Esophagus muscularis mucosa (tissue), 4 donors: Measurements from ENCODE around the gene COL3A1. TPM values are rescaled to one million over a fixed set of nuclear protein-coding genes. Genes with fewer than 3 reads are reported as not detected.

Source experiments
- DNase-seq: peaks from one replicate; pipeline ENCODE4 v3.0.0-alpha.2; 2017; ENCODE audit errors: extremely low spot score
- H3K27ac ChIP-seq, 4 donors: fragments of 200-600 bp; sonication (generic); replicated peaks in 1 of 4; 1 replicate in 3 of 4; 2 replicates in 1 of 4; pipeline ENCODE4 v1.5.1; 2016 to 2019; ENCODE audit warnings: mild to moderate bottlenecking in 1 of 4
- H3K27me3 ChIP-seq, 4 donors: fragments of 200-600 bp; sonication (generic); one replicate each; pipeline versions ENCODE4 v1.5.1 to v1.6.0; 2016 to 2019
- H3K36me3 ChIP-seq, 4 donors: fragments of 200-600 bp; sonication (generic); one replicate each; pipeline ENCODE4 v1.5.1; 2016 to 2019
- H3K4me1 ChIP-seq, 4 donors: fragments of 200-600 bp; sonication (generic); one replicate each; pipeline ENCODE4 v1.5.1; 2016 to 2019
- H3K4me3 ChIP-seq, 4 donors: fragments of 200-600 bp; sonication (generic); 1 replicate in 2 of 4; 2 replicates in 2 of 4; pipeline ENCODE4 v1.5.1; 2016 to 2019; ENCODE audit warnings: mild to moderate bottlenecking in 4 of 4, moderate library complexity in 1 of 4
- H3K9me3 ChIP-seq, 4 donors: fragments of 200-600 bp; sonication (generic); 1 replicate in 3 of 4; 2 replicates in 1 of 4; pipeline ENCODE4 v1.5.1; 2016 to 2019
- EP300 ChIP-seq: sonication (generic); formaldehyde crosslinking; IDR thresholded peaks from one replicate; pipeline ENCODE4 v1.6.1; 2017; ENCODE audit warnings: antibody characterized with exemption
- POLR2A ChIP-seq: fragments of 450-650 bp; IDR thresholded peaks from one replicate; pipeline ENCODE4 v1.6.1; 2017; ENCODE audit warnings: antibody characterized with exemption, moderate library complexity, mild to moderate bottlenecking, low read depth
- POLR2AphosphoS5 ChIP-seq, 2 donors: sonication (generic); formaldehyde crosslinking; IDR thresholded peaks; one replicate each; pipeline ENCODE4 v1.6.1; 2017; ENCODE audit warnings: antibody characterized with exemption in 2 of 2
- WGBS: methylation state at CpG from one replicate; pipeline ENCODE4 v1.1.5; 2018; 5-methylcytosine and 5-hydroxymethylcytosine counted together
- intact Hi-C: fragments of 100-400 bp; cut with DNase I; formaldehyde crosslinking; loops from one replicate; pipeline ENCODE4 v1.15.1; 2023
- total RNA-seq, 4 donors: library from RNA; depleted of rRNA; stranded (reverse); fragments of >200 nt; gene quantifications; one replicate each; pipeline versions ENCODE4 v1.1.0 to v1.2.1, GENCODE V29; 2016
- TF ChIP-seq, protein P1 (sequence below), 3 experiments: fragments of 200-600 bp in 2 of 3; fragments of 450-650 bp in 1 of 3; sonication (generic) in 2 of 3; IDR thresholded peaks; one replicate each; pipeline ENCODE4 v1.5.1; 2017 to 2019; ENCODE audit warnings: antibody characterized with exemption in 3 of 3, mild to moderate bottlenecking in 2 of 3, moderate library complexity in 1 of 3

COL3A1 gene
- total RNA-seq, 4 donors from 2014 or later, result 182 to 480 (median 236) TPM

- Histone ChIP-seq H3K27ac (peak overlapping the region; percentile 51 to 83 (median 72)), H3K27me3 (no peaks in the 10 kb centered on the region), H3K36me3 (peaks cover 6 to 47% (median 26%) of the 10 kb centered on the region in 4 donors), H3K4me1 (peaks cover 0 to 63% (median 41%) of the 10 kb centered on the region in 4 donors), H3K4me3 (peak overlapping the region in 1 of 4 donors; percentile 1), H3K9me3 (no peaks in the 10 kb centered on the region)
- intact Hi-C loops, result no loop called here
- WGBS, result 51% methylated on average over 5 of the region's 5 CpGs
- no peak for DNase-seq
- TF ChIP-seq POLR2AphosphoS5 (IDR thresholded peaks at IDR 0.05) (peak in 1 of 2 donors; percentile 57), POLR2A (no peak)
Observed at GRCh38 chr2:188984680-188985079, 10.5 kb downstream of the COL3A1 start.

- TF ChIP-seq POLR2A (no peak), POLR2AphosphoS5 (IDR thresholded peaks at IDR 0.05) (no peak), EP300 (no peak)
- TF ChIP-seq, protein P1, sequence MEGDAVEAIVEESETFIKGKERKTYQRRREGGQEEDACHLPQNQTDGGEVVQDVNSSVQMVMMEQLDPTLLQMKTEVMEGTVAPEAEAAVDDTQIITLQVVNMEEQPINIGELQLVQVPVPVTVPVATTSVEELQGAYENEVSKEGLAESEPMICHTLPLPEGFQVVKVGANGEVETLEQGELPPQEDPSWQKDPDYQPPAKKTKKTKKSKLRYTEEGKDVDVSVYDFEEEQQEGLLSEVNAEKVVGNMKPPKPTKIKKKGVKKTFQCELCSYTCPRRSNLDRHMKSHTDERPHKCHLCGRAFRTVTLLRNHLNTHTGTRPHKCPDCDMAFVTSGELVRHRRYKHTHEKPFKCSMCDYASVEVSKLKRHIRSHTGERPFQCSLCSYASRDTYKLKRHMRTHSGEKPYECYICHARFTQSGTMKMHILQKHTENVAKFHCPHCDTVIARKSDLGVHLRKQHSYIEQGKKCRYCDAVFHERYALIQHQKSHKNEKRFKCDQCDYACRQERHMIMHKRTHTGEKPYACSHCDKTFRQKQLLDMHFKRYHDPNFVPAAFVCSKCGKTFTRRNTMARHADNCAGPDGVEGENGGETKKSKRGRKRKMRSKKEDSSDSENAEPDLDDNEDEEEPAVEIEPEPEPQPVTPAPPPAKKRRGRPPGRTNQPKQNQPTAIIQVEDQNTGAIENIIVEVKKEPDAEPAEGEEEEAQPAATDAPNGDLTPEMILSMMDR (IDR thresholded peaks at IDR 0.05), result no peak
- Histone ChIP-seq H3K27me3 (no peaks in the 10 kb centered on the region), H3K27ac (peak overlapping the region; percentile 15 to 83 (median 34)), H3K36me3 (peaks cover 17 to 67% (median 46%) of the 10 kb centered on the region in 4 donors), H3K9me3 (no peaks in the 10 kb centered on the region), H3K4me3 (no peak overlapping the region), H3K4me1 (peaks cover 0 to 42% (median 29%) of the 10 kb centered on the region in 4 donors)
- 45% methylated on average over 4 of the region's 4 CpGs for WGBS
- intact Hi-C loops, result no loop called here
- DNase-seq, result no peak
Observed at GRCh38 chr2:188986839-188987238, 12.7 kb downstream of the COL3A1 start.

DNA sequence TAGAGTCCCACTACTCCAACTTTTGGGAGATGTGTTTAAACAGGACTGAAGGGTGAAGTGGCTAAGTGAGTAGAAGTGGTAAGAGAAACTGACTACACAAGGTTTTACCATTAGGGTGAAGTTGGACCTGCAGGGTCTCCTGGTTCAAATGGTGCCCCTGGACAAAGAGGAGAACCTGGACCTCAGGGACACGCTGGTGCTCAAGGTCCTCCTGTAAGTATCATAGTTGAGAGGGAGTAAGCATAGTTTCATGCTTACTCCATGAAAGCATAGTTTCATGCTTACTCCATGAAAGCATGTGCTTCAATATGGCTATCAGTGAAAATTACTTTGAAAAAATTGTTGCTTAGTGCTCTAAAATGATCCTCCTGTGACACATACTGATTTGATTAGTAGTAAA, 19.1 kb downstream of the COL3A1 start:
- intact Hi-C loops, result no loop called here
- Histone ChIP-seq H3K4me3 (no peak overlapping the region), H3K9me3 (no peaks in the 10 kb centered on the region), H3K27ac (no peak overlapping the region), H3K36me3 (peaks cover 42 to 99% (median 90%) of the 10 kb centered on the region in 4 donors), H3K27me3 (no peaks in the 10 kb centered on the region), H3K4me1 (peaks cover 0 to 5% (median 0%) of the 10 kb centered on the region in 4 donors)
- TF ChIP-seq, protein P1 (IDR thresholded peaks at IDR 0.05), result no peak
- TF ChIP-seq POLR2AphosphoS5 (IDR thresholded peaks at IDR 0.05), result no peak
- no peak for TF ChIP-seq POLR2A
- TF ChIP-seq EP300, result no peak
- WGBS, result 73% methylated on average over 1 of the region's 1 CpG
- DNase-seq, result no peak

- no peaks in the 10 kb centered on the region for H3K9me3 ChIP-seq
- no peak overlapping the region for H3K4me3 ChIP-seq
- intact Hi-C loops, result no loop called here
- TF ChIP-seq, protein P1 (IDR thresholded peaks at IDR 0.05), result no peak
- TF ChIP-seq POLR2AphosphoS5 (IDR thresholded peaks at IDR 0.05), result peak in 1 of 2 donors; percentile 22
- no peaks in the 10 kb centered on the region for H3K27me3 ChIP-seq
- peaks cover 0 to 5% (median 0%) of the 10 kb centered on the region in 4 donors for H3K4me1 ChIP-seq
- peaks cover 55 to 100% (median 94%) of the 10 kb centered on the region in 4 donors for H3K36me3 ChIP-seq
- DNase-seq, result no peak
- H3K27ac ChIP-seq, result peak overlapping the region in 3 of 4 donors; percentile 39 to 57 (median 49)
Observed at GRCh38 chr2:188997263-188997662, 23.1 kb downstream of the COL3A1 start.

DNA sequence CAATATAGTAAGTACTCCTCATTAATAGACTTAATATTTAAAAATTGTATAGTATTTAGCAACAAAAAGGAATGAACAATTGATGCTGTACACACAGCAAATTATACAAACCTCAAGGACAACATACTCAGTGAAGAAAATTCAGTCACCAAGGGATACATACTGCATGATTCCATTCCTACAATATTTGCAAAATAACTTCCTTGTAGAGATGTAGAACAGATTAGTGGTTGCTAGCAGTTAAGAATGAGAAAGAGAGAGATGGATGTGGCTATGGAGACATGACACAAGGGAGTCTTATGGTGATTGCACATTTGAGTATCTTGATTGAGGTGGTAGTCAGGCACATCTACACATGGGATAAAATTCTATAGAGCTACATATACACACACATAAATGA, 26.0 kb downstream of the COL3A1 start:
- no peaks in the 10 kb centered on the region for H3K9me3 ChIP-seq
- H3K27me3 ChIP-seq, result no peaks in the 10 kb centered on the region
- H3K4me3 ChIP-seq, result no peak overlapping the region
- intact Hi-C loops, result no loop called here
- DNase-seq, result no peak
- no peak overlapping the region for H3K27ac ChIP-seq
- peaks cover 0 to 5% (median 0%) of the 10 kb centered on the region in 4 donors for H3K4me1 ChIP-seq
- TF ChIP-seq, protein P1 (IDR thresholded peaks at IDR 0.05), result no peak
- TF ChIP-seq EP300 (no peak), POLR2AphosphoS5 (IDR thresholded peaks at IDR 0.05) (no peak), POLR2A (no peak)
- H3K36me3 ChIP-seq, result peaks cover 57 to 100% (median 91%) of the 10 kb centered on the region in 4 donors
